Frontal cortex (tissue), 4 donors: Measurements from ENCODE around the gene SLC30A1. TPM values are rescaled to one million over a fixed set of nuclear protein-coding genes. Genes with fewer than 3 reads are reported as not detected.

ENCODE experiments used
- DNase-seq, 2 donors: peaks; one replicate each; pipeline ENCODE4 v3.0.0; 2012; ENCODE audit warnings: low spot score in 2 of 2
- FAIRE-seq: peaks from 2 replicates; lab custom pipeline; 2012; peaks lifted over from hg19 to GRCh38; lab: Jason Lieb, UNC
- total RNA-seq: library from RNA; depleted of rRNA; stranded (reverse); fragments of >200 nt; gene quantifications from one replicate; pipeline ENCODE4 v1.2.3, GENCODE V29; 2014
- donor health status: control.
- donor health status: control.
- donor health status: control.

SLC30A1 gene
- total RNA-seq, 1 donor from 2014 or later = 19.2 TPM

DNA sequence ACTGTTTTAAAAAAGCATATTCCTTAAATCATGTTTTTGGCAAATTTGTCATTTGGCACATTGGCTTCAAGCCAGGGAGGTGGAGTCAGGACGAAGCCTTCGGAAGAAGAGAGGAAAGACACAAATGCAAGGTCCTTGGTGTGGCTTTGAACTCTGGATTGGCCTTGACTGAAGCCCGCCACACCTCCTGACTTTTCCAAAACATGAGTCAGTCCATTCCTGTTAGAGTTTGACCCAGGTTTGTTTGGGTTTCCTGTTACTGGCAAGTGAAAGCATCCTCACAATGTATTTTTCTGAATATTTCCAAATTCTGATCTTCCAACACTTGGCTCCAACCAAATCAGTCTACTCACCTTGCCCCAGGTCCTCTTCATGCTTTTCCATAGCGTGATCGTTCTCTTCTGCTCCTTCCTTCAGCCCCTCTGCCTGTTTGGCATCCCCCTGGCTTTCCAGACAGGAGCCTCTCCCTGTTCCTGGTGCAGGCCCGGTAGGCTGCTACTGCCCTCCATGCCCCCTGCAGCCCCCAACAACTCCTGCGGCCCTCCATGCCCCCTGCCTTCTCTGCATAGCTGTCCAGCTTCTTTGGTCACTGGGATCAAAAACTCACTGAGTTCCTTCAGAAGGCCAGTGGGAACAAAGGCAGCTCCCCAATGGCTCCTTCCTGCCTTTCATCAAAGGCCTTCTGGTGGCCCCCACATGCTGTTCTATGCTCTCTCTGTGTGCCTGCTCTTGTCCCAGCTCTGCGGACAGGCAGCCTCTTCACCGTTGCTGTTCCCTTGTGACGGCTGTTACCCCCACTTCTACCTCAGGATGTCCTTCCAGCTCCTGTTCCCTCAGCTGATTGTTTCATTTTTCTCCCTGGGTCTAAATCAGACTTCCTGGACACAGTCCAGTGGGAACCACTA lies 30.4 kb upstream of the SLC30A1 start:
- DNase-seq = no peak
- no peak for FAIRE-seq

DNA sequence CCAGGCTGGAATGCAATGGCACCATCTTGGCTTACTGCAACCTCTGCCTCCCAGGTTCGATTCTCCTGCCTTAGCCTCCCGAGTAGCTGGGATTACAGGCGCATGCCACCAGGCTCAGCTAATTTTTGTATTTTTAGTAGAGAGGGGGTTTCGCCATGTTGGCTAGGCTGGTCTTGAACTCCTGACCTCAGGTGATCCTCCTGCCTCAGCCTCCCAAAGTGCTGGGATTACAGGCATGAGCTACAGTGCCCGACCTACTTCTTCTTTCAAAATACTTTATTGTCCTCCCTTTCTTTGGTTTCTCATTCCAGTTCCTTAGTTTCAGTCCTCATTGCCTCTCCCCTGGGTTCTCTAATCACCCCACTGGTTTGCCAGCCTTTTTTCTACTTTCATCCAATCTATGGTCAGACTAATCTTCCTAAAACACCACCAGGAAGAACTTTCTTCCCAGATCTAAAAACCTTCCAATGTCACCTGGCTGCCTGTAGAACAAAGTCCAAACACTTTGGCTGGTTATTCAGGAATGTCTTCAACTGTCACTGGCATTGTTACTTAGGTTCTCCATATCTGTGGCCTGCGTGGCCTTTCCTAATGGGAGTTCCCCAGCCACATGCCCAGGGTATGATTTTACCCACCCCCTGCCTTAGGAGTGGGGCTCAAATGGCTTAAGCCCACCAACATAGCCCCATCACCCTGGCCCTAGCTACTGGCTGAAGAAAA lies 29.0 kb upstream of the SLC30A1 start:
- no peak for FAIRE-seq
- DNase-seq = no peak

DNA sequence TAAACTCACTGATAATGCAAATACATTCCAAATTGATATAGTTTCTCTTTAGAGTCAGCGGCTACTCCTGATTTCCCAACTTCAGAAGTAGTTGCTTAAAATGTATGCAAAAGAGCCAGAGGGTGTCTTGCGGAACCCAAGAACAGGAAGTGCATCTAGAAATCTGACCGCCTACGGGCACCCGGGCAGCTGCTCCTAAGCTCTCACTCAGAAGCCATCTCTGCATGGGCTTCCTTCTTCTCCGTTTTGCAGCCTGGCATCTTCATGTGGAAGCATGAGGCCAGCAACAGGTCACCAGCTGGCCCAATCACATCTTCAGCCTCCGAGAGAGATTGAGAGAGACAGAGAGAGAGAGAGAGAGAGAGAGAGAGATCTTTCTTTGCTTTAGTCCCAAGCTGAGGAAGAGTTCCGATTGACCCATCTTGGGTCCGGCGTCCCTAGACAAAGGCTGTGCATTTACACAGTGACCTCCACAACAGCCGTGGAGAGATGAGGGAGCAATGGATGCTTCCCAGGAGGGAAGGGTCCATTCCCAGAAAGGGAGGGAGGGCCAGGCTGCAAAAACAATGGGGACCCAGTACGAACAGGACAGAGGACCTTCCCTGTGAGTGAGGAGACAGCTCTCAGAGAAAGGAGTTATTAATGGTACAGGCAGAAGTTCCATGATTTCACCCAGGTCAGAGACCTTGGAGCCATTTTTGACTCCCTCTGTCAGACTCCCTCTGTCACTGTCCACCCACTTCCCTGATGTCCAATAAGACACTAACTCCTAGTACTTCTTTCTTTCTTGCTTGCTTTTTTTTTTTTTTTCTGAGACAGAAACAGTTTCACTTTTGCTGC lies 28.2 kb upstream of the SLC30A1 start:
- DNase-seq = no peak
- no peak for FAIRE-seq

DNA sequence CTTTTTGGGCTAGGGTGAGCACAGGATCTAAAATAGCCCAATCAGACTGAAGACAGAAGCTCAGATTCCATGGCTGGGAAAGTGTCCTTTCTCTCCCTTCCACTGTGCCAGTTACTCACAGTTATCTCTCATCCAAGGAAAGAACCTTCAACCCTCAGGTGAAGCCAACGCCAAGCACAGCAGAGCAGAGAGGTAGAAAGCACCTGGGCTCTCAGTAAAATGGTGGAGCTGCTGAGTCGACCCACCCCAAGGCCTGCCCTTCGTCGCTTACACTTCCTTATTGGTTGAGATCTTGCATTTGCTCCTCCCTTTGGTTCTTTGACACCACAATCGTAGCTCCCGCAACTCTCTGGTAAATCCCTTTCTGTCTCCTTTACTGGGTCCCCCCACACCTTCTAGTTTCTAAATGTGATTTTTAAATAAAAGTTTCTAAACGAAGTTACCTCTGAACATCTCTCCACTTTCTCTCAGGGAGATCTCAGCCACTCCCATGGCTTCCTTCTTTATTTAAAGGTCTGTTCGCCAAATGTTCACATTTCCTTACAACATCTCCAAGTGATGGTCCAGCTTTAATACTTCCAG lies 27.5 kb upstream of the SLC30A1 start:
- FAIRE-seq (no peak), DNase-seq (no peak)

DNA sequence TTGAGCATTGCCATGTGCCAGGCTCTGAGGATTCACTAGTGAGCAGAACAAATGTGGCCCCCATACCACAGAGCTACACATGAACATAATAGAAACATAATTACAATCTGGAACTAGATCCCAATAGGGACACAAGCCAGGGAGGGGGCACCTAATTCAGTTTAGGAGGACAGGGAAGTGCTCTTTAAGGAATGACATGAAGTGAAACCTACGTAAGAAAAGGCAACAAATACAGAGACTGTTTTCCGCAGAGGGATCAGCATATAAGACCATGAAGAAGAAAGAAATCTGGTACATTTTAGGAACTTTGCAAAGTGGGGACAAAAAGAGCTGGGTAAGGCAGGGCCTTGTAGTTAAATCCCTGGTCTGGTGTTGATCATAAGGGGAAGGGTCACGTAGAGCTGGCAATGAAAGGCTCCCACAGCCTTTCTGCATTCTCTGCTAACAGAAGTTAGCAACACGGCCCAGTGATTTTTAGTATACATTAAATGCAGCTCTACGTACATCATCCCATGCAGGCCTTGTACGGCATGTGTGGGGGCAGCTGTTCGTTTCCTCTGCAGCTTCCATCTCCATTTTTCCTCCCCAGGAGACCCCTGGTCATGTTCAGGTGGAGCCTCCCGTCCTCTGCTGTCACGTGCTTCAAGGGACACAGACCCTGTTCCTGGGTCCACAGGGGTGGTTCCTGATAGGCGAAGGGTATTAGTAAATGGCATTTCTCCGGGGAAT lies 26.8 kb upstream of the SLC30A1 start:
- FAIRE-seq (no peak), DNase-seq (no peak)

DNA sequence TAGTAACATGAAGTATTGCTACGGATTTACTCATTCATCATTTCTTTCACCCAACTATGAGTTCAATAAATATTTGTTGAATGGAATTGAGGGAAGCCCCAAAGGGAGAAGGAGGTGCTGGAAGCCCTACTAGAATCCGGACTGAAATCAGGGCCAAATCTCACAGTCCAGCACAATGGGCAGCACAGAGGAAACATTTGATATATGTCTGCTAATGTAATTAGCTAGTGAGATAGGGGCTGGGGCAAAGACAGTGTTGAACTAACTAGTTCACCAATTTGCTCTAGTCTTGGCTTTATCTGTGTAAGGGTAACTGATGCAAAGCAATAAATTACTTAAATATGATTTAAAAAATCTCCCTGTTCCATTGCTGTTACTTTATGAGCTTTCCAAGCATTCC lies 26.1 kb upstream of the SLC30A1 start:
- DNase-seq (no peak), FAIRE-seq (no peak)

DNA sequence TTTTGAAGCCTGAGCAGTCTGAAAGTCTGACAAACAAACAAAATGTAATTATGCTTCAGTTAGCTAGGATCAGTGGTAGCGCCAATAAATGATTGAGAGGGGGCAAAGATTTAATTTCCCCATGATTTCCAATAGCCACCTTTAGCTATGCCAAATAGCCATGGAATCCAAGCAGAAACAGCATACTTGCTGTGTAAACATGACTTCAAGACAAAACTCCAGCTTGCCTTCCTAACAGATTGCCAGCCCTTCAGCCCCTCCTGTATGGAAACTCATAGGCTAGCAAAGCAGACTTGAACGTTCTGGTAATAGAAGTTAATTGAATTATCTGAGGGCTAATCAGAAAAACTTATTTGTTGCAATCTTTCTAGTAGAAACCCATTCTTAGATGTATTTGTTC lies 25.6 kb upstream of the SLC30A1 start:
- FAIRE-seq (no peak), DNase-seq (no peak)

DNA sequence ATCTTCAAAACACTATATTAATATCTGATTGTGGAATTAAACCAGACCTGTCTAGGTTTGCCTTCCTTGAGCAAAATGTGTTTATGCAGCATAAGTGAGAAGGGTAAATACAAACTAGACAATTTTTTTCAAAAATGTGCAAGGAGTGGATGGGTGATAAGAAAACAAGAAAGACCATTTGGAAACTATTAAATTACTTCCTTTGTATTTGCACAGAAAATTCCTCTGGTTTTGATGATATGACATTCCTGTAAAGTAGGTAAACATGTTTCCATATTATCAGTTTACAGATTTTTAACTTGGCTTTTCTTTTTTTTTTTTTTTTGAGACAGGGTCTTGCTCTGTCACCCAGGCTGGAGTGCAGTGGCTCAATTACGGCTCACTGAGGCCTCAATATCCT lies 24.8 kb upstream of the SLC30A1 start:
- no peak for DNase-seq
- no peak for FAIRE-seq

DNA sequence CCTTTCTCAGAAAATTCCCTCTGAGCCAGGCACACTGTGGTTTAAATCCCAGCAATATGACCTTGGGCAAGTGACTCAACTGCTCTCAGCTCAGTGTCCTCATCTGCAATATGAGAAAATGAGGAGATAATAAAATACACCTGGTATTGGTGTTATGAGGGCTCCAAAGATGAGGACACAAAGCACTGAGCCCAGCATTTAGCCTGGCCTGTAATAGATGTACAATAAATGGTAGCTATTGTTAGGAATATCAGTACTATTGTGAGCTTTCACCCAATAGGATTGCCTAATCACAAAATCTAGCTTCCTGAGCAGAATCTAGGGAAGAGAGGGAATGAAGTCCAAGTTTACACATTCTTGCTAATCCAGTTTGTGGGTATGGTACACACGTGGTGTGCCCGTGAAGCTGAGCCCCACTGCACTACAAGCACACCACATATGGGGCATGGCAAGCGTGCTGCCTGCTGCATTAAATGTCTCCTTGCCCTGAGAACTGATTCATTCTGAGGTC lies 24.3 kb upstream of the SLC30A1 start:
- FAIRE-seq = no peak
- no peak for DNase-seq

DNA sequence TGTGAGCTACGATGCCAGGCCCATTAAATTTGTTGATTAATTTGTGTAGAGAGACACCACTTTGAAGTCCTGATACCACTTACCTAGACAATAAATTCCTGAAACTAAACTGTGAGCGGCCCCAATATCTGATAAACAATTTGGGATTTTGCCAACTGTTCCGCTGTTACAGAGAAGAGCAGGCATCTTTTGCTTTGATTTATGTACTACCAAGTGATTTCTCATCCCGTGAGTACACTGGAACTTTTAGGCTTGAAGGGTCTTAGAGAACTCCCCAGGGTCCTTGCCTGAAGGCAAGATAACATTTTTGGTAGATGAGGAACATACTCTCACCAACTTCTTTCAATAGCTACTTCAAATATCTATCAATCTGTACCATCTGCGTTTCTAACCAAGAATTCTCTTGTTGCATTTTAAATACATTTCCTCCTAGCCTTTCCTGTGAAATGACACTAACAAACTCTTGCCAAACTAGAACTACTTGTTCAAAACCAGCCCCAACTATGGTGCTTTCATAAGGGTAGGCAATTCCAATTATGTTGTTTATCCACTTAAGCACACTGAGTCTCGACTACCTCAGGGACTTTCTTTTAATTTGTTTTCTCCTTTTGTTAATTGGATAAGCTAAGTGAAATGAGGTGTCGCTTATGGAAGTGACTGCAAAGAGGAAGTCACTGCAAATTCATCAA lies 23.2 kb upstream of the SLC30A1 start:
- no peak for DNase-seq
- FAIRE-seq = no peak

DNA sequence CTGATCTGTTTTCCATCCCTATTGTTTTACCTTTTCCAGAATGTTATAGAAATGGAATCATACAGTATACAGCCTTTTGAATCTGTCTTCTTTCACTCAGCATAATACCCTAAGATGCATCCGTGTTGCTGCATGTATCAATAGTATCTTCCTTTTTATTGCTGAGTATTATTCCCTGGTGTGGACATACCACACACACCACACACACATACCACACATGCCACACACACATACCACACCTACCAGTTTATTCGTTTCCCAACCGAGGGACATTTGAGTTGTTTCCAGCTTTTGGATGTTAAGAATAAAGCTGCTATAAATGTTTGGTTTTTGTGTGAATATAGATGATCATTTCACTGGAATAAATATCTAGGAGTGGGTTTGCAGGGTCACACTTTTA lies 22.2 kb upstream of the SLC30A1 start:
- FAIRE-seq = no peak
- no peak for DNase-seq

DNA sequence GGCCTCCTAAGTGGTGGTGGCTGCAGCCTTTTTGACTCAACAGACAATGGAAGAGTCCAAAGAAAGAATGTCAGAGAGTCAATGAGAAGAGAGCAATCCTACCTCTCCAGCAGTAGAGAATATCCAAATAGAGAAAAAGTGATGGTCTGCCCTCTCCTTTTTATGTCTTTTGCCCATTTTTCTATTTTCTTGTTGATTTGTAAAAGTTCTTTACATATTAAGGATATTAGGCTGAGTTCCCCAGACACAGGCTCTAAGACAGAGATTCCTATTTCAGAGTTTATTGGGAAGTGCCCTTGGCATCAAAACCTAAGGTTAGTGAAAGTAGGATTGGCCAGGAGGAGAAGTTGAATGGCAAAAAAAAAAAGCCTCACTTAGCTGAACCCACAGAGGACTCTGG lies 20.3 kb upstream of the SLC30A1 start:
- DNase-seq (no peak), FAIRE-seq (no peak)

DNA sequence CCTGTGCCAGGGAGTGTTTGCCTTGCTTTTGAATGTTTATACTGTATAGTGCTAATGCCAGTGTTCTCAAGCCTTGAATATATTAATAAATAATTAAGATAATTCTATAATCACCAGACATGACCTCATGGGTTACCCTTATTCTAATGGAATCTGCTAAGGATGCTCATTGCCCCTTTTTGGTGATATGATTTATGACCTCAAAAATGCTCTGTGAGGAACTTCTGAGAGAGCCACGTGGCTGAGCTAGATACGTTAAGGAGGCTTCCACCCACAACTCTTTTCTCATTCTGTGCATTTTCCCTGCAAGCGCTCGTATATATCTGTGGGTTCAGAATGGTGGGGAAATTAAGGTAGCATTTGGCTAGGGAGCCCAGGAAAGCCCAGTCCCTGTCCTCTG lies 19.6 kb upstream of the SLC30A1 start:
- FAIRE-seq (no peak), DNase-seq (no peak)

DNA sequence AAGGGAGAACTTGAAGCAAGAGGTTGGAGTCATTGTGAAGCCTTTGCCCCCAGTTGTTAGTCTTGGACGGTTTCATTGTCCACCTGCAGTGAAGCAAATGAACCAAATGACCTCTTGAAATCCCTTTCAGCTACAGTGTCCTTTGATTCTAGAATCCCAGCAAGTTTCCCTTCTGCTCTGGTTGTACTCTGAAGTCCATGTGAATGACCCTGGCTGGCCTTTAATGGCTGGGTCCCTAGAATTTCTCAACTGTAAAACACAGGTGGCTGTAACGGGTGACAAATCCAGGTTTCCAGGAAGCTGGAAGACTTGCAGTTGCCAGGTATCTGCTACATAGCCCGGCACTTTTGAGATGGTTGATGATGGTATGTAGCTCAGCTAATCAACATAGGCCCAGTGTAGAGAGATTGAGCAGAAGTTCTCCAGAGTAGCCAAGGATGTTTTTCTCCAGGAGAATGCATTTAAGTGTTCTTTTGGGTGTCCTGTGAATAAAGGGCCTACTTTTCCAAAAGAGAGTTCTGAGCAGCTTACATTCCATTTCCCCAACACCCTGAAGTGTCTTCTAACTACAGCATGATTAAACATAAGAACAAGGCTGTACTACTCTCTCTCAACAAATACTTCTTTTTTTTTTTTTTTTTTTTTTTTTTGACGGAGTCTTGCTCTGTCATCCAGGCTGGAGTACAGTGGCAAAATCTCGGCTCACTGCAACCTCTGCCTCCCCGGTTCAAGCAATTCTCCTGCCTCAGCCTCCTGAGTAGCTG lies 17.6 kb upstream of the SLC30A1 start:
- FAIRE-seq (no peak), DNase-seq (no peak)

DNA sequence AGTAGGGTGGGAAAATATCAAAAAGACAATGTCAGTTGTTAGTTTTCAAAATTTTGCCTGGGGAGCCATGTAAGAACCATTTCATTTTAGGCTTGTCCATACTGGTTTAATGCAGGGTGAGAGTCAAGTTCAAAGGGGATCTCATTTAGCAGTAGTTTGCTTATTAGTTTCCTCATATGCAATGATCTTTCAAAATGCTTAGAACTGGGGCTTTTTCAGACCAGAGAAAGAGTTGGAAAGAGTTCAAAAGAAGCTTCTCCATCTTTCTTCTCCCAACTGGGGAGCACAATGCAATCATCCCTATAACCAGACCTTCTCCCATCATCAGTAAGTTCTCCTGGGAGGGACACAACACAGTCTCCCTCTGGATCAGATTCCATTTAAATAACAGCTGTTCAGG lies 16.5 kb upstream of the SLC30A1 start:
- FAIRE-seq = no peak
- DNase-seq = no peak

DNA sequence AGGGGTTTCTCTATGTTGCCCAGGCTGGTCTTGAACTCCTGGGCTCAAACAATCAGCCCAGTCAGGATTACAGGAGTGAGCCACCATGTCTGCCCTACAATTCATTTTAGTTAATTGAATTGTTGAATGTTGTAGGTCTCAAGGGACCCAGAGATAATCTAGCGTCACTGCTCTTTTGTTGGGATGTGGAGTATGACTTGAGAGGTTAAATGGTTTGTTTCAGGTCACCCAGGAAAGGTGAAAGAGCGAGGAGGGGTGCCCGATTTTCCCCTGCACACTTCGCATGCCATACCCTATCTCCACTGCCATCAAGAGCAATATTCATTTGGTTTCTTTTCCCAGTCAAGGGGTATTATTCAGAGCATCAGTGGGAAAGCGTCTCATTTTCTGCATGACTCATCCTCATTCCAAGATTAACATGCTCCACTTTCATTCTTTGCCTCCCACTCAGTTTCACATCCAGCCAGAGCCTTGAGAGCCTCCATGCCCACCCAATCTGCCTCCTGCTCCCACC lies 13.1 kb upstream of the SLC30A1 start:
- FAIRE-seq (no peak), DNase-seq (no peak)

DNA sequence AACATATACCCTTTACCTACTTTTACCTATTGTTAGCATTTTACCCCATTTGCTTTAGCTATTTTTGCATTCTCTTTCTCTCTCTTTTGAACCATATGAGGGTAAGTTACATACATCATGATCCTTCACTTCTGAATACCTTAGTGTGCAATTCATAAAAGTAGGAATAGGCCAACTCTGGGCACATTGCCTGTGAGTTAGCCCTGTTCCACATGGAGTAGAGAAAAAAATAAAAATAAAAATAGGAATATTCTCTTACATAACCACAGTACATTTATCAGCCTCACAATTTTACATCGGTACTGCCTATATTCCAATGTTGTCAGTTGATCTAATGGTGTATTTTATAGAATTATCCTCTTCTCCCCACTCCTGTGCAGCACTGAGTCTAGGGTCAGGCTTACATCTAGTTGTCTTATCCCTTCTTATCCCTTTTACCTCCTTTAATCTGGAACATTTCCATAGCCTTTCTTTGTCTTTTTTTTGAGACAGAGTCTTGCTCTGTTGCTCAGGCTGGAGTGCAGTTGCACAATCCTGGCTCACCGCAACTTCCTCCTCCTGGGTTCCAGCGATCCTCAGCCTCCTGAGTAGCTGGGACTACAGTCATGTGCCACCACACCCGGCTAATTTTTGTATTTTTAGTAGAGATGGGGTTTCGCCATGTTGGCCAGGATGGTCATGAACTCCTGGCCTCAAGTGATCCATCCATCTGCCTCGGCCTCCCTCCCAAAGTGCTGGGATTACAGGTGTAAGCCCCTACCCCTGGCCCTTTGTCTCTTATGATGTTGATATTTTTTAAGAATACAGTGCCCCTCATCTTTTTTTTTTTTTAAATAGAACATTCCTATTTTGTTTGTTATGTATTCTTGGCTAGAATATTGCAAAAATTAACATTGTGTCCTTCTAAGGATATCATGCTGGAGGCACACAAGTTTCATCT lies 11.1 kb upstream of the SLC30A1 start:
- no peak for FAIRE-seq
- DNase-seq = no peak
